PC-3 (cell line): ENCODE data around the gene PODXL2. TPM values are rescaled to one million over a fixed set of nuclear protein-coding genes. Genes with fewer than 3 reads are reported as not detected.

ENCODE experiments used
- ATAC-seq: fragments of 200-7000 bp; cut with Tn5 transposase; 2 replicates; pipeline ENCODE4 v1.9.1; 2020; ENCODE audit warnings: mild to moderate bottlenecking, moderate library complexity
- BruUV-seq: library from RNA; stranded (reverse); fragments of 400-500 nt; replicated peaks from 2 replicates; lab custom pipeline; 2021; lab: Mats Ljungman, UMichigan
- CTCF ChIA-PET: fragments of 300-600 bp; sonication (Branson Sonifier 250); formaldehyde crosslinking; loops from one replicate; lab custom pipeline; 2022; ENCODE audit warnings: antibody characterized with exemption; lab: Charles Lee
- POLR2A ChIA-PET: fragments of 300-600 bp; sonication (Branson Sonifier 250); formaldehyde crosslinking; loops from one replicate; lab custom pipeline; 2022; ENCODE audit warnings: antibody characterized with exemption; ENCODE audit not compliant: unreplicated experiment; lab: Charles Lee
- DNase-seq: peaks from one replicate; pipeline ENCODE4 v3.0.0-alpha.2; 2015
- H2AFZ ChIP-seq: fragments of 300-600 bp; sonication (generic); 2 replicates; pipeline ENCODE4 v1.6.0; 2016; ENCODE audit warnings: antibody characterized with exemption, low read length
- H3F3A ChIP-seq: fragments of 300-600 bp; sonication (generic); one replicate; pipeline ENCODE4 v1.6.0; 2017; ENCODE audit warnings: antibody characterized with exemption, low read length, control low read depth, mild to moderate bottlenecking; ENCODE audit not compliant: unreplicated experiment
- H3K27ac ChIP-seq: fragments of 300-600 bp; sonication (generic); 2 replicates; pipeline ENCODE4 v1.5.1; 2016; ENCODE audit warnings: mild to moderate bottlenecking, low read length
- H3K27me3 ChIP-seq: fragments of 300-600 bp; sonication (generic); 2 replicates; pipeline ENCODE4 v1.6.1; 2016; ENCODE audit warnings: low read length, mixed read lengths
- H3K36me3 ChIP-seq: fragments of 300-600 bp; sonication (generic); 2 replicates; pipeline ENCODE4 v1.6.1; 2016; ENCODE audit warnings: low read depth, mixed run types, low read length, mixed read lengths
- H3K4me1 ChIP-seq: fragments of 300-600 bp; sonication (generic); 2 replicates; pipeline ENCODE4 v1.5.1; 2016; ENCODE audit warnings: low read length; ENCODE audit not compliant: insufficient read depth
- H3K4me2 ChIP-seq: fragments of 300-600 bp; sonication (generic); 2 replicates; pipeline ENCODE4 v1.6.0; 2016; ENCODE audit warnings: low read length
- H3K4me3 ChIP-seq: fragments of 300-600 bp; sonication (generic); 2 replicates; pipeline ENCODE4 v1.5.1; 2016; ENCODE audit warnings: mild to moderate bottlenecking, low read length, mixed read lengths
- H3K79me2 ChIP-seq: fragments of 300-600 bp; sonication (generic); 2 replicates; pipeline ENCODE4 v1.6.1; 2017; ENCODE audit warnings: low read length, mixed read lengths
- H3K9ac ChIP-seq: fragments of 300-600 bp; sonication (generic); 2 replicates; pipeline ENCODE4 v1.6.0; 2016; ENCODE audit warnings: mild to moderate bottlenecking, low read length
- H3K9me2 ChIP-seq: fragments of 300-600 bp; sonication (generic); replicated peaks from 2 replicates; pipeline ENCODE4 v1.6.1; 2016; ENCODE audit warnings: mixed run types, low read length, mixed read lengths
- H3K9me3 ChIP-seq: fragments of 300-600 bp; sonication (generic); 2 replicates; pipeline ENCODE4 v1.6.1; 2016; ENCODE audit warnings: low read length, mixed read lengths
- H4K20me1 ChIP-seq: fragments of 300-600 bp; sonication (generic); 2 replicates; pipeline ENCODE4 v1.6.1; 2016; ENCODE audit warnings: low read length, mixed read lengths
- CTCF ChIP-seq: fragments of 300-600 bp; sonication (generic); conservative IDR thresholded peaks from 2 replicates; pipeline ENCODE4 v1.5.1; 2017; ENCODE audit warnings: antibody characterized with exemption, low read depth, mild to moderate bottlenecking, low read length
- EZH2 ChIP-seq: fragments of 300-600 bp; sonication (generic); IDR thresholded peaks from one replicate; pipeline ENCODE4 v1.6.1; 2017; ENCODE audit warnings: antibody characterized with exemption, mild to moderate bottlenecking, low read length; ENCODE audit not compliant: unreplicated experiment
- EZH2phosphoT487 ChIP-seq: fragments of 300-600 bp; sonication (generic); IDR thresholded peaks from 2 replicates; pipeline ENCODE4 v1.6.1; 2018; ENCODE audit warnings: mild to moderate bottlenecking, antibody characterized with exemption, low read length, borderline replicate concordance
- intact Hi-C: fragments of 100-400 bp; cut with micrococcal nuclease; formaldehyde crosslinking; loops from 2 replicates; pipeline ENCODE4 v1.9.0; 2023
- total RNA-seq: library from RNA; depleted of rRNA; stranded (reverse); fragments of >200 nt; gene quantifications from 2 replicates; pipeline ENCODE4 v1.2.3, GENCODE V29; 2014

The PODXL2 gene
- total RNA-seq, 1 experiment from 2014 or later: 32.4 TPM

- Histone ChIP-seq H3F3A (no peaks in the 10 kb centered on the region), H3K9me3 (no peaks in the 10 kb centered on the region), H3K36me3 (peaks cover 46% of the 10 kb centered on the region), H3K9me2 (no peaks in the 10 kb centered on the region), H3K4me2 (no peak overlapping the region), H4K20me1 (no peaks in the 10 kb centered on the region), H3K9ac (no peak overlapping the region), H3K79me2 (peaks cover 16% of the 10 kb centered on the region), H3K4me3 (no peak overlapping the region), H3K4me1 (peaks cover 6% of the 10 kb centered on the region; the same call in 1 of the 2 replicates), H3K27ac (0 out of 2 replicates have a peak overlapping the region, but pooled peaks have one; percentile 25), H3K27me3 (no peaks in the 10 kb centered on the region), H2AFZ (no peak overlapping the region)
- CTCF ChIA-PET: no interaction called here
- intact Hi-C loops: no loop called here
- no peak for DNase-seq
- BruUV-seq: no TSS peak
- POLR2A ChIA-PET: interaction anchor here (0.6 kb wide), 1 partner anchor 132 kb away, joined by 7 read pairs; no protein-coding TSS in a partner anchor
- no peak for ATAC-seq
- no peak for TF ChIP-seq CTCF
- TF ChIP-seq EZH2: no peak
- no peak for TF ChIP-seq EZH2phosphoT487
These were observed 22.7 kb upstream of the PODXL2 start for GRCh38 chr3:127606086-127606805.

- Histone ChIP-seq H3K4me3 (no peak overlapping the region), H3K4me1 (peaks cover 9% of the 10 kb centered on the region; the same call in 1 of the 2 replicates), H3K9ac (no peak overlapping the region), H3F3A (no peaks in the 10 kb centered on the region), H3K9me2 (no peaks in the 10 kb centered on the region), H4K20me1 (no peaks in the 10 kb centered on the region), H3K4me2 (no peak overlapping the region), H3K36me3 (peaks cover 45% of the 10 kb centered on the region), H3K79me2 (peaks cover 7% of the 10 kb centered on the region), H3K27ac (no peak overlapping the region), H3K9me3 (no peaks in the 10 kb centered on the region), H3K27me3 (no peaks in the 10 kb centered on the region), H2AFZ (no peak overlapping the region)
- peak; percentile 88 for ATAC-seq
- peak; percentile 23 for DNase-seq
- intact Hi-C loops: no loop called here
- no TSS peak for BruUV-seq
- POLR2A ChIA-PET: interaction anchor here (0.6 kb wide), 1 partner anchor 131 kb away, joined by 7 read pairs; no protein-coding TSS in a partner anchor
- TF ChIP-seq EZH2phosphoT487 (no peak), EZH2 (no peak), CTCF (no peak)
- CTCF ChIA-PET: no interaction called here
These were observed 21.9 kb upstream of the PODXL2 start for GRCh38 chr3:127606981-127607595.
